Measurements from ENCODE around the gene LETM1. TPM values are rescaled to one million over a fixed set of nuclear protein-coding genes. Genes with fewer than 3 reads are reported as not detected.

The LETM1 gene
- 10 to 100 TPM; 31.4 to 98.5 (median 47.8) TPM for total RNA-seq

DNA sequence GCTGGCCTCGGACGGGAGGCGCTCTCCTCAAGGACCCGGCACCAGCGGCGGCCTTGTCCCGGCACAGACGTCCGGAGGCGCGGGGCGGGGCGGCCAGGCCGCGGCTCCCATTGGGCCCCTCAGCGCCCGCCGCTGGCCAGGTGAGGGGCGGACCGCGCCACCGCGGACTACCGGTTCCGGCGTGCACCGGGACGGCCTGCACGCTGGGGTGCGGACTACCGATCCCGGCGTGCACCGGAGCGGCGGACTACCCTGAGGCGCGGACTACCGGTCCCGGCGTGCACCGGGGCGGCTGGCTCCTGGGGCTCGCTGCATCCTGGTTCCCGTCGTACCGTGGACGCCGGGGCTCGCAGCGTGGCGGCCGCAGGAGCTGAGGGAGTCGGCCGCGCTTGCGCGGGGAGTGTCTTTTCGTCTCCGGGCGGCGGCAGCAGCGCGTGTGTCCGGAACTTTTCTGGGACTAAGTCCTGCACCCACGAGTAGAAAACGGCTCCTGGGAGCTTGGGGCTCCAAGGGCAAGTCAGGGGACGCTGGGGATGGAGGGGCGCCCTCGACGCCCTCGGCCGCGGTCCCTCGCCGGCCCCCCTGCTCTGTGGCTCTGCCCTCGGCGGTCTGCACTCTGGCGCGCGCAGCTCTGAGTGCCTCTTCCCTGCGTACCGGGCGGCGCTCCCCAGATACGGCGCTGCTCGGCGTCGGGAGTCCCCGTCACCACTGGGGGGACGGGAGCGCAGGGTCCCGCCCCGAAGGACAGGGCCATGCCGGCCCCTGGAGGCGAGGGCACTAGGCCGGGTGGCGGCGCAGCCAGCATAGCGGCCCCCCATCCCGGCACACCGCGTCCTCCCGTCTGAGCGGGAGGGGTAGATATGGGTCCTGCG, at the start of gene LETM1:
Gene LETM1 (minus strand): TSS at position 86 of the 872 bp plus-strand sequence. CDS start 206 bp downstream, outside the sequence.
- ATAC-seq (ENCODE audit: low FRiP score in 2 of 2): peak; percentile 98 to 99

DNA sequence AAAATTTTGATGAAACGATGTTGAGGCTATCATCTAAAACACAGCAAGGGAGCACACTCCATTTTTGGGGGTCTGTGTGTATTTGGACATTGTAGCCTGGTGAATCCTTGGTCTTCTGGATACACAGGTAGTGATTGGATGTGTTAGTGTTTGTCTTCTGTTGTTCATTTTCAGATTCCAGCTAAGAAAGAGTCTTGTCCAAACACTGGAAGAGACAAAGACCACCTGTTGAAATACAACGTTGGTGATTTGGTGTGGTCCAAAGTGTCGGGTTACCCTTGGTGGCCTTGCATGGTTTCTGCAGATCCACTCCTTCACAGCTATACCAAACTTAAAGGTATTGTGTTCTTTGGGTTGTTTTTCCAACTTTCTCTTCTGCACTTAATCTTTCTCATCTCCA, 48.1 kb upstream of the LETM1 start:
- Histone ChIP-seq H3K36me3 (peaks cover 0 to 54% (median 21%) of the 10 kb centered on the region in 4 donors), H3K4me3 (no peak overlapping the region), H3K27me3 (no peaks in the 10 kb centered on the region), H3K4me1 (peaks cover 0 to 11% (median 6%) of the 10 kb centered on the region in 4 donors), H3K9me3 (no peaks in the 10 kb centered on the region), H3K27ac (no peak overlapping the region)
- 74 to 79% methylated on average over 3 of the region's 3 CpGs for WGBS, 2 donors
- ATAC-seq (ENCODE audit: low FRiP score in 2 of 2) (no peak), DNase-seq (no peak)
- TF ChIP-seq, protein P1, sequence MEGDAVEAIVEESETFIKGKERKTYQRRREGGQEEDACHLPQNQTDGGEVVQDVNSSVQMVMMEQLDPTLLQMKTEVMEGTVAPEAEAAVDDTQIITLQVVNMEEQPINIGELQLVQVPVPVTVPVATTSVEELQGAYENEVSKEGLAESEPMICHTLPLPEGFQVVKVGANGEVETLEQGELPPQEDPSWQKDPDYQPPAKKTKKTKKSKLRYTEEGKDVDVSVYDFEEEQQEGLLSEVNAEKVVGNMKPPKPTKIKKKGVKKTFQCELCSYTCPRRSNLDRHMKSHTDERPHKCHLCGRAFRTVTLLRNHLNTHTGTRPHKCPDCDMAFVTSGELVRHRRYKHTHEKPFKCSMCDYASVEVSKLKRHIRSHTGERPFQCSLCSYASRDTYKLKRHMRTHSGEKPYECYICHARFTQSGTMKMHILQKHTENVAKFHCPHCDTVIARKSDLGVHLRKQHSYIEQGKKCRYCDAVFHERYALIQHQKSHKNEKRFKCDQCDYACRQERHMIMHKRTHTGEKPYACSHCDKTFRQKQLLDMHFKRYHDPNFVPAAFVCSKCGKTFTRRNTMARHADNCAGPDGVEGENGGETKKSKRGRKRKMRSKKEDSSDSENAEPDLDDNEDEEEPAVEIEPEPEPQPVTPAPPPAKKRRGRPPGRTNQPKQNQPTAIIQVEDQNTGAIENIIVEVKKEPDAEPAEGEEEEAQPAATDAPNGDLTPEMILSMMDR (IDR thresholded peaks at IDR 0.05): no peak
- TF ChIP-seq POLR2AphosphoS5 (IDR thresholded peaks at IDR 0.05) (no peak), POLR2A (IDR thresholded peaks at IDR 0.05) (no peak), EP300 (IDR thresholded peaks at IDR 0.05) (no peak)

More for the DNA sequence above, at the start of gene LETM1:
- Histone ChIP-seq H3K27ac (peak within 1 kb of the TSS; percentile 81 to 88 (median 85)), H3K36me3 (no peaks in the 10 kb centered on the region), H3K4me3 (peak within 1 kb of the TSS; percentile 72 to 98 (median 80)), H3K9me3 (no peaks in the 10 kb centered on the region), H3K27me3 (no peaks in the 10 kb centered on the region), H3K4me1 (peaks cover 20 to 54% (median 35%) of the 10 kb centered on the region in 4 donors)
- peak; percentile 98 to 99 for DNase-seq
- WGBS, 2 donors: 0 to 1% methylated on average over 10 to 58 of the region's 107 CpGs
- TF ChIP-seq, protein P1 (IDR thresholded peaks at IDR 0.05): peak in 4 of 6 experiments; percentile 17 to 59 (median 36)
- no peak for TF ChIP-seq EP300 (IDR thresholded peaks at IDR 0.05)
- peak; percentile 53 to 78 for TF ChIP-seq POLR2AphosphoS5 (IDR thresholded peaks at IDR 0.05)
- peak; percentile 9 to 82 (median 26) for TF ChIP-seq POLR2A (IDR thresholded peaks at IDR 0.05)

DNA sequence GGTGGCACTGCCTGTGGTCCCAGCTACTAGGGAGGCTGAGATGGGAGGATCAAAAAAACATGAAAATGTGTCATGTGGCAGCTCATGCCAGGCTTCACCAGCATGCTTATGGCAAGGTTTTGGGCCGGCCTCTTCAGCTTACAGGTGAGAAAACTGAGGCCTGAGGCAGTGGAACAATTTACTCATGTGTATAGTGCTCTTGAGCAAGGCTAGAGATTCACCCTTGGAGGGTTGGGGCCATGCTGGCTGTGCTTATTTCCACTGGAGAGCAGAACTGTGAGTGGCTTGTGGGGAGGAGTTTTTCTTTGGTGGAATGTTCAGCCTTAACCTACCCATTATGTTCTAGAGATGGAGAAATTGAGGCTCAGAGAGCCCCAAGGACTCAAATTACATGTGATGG, 47.1 kb upstream of the LETM1 start:
- peaks cover 0 to 54% (median 21%) of the 10 kb centered on the region in 4 donors for H3K36me3 ChIP-seq
- 95 to 100% methylated on average over 1 of the region's 1 CpG for WGBS, 2 donors
- no peak for TF ChIP-seq EP300 (IDR thresholded peaks at IDR 0.05)
- TF ChIP-seq POLR2AphosphoS5 (IDR thresholded peaks at IDR 0.05): no peak
- TF ChIP-seq POLR2A (IDR thresholded peaks at IDR 0.05): no peak
- TF ChIP-seq, protein P1 (IDR thresholded peaks at IDR 0.05): no peak

DNA sequence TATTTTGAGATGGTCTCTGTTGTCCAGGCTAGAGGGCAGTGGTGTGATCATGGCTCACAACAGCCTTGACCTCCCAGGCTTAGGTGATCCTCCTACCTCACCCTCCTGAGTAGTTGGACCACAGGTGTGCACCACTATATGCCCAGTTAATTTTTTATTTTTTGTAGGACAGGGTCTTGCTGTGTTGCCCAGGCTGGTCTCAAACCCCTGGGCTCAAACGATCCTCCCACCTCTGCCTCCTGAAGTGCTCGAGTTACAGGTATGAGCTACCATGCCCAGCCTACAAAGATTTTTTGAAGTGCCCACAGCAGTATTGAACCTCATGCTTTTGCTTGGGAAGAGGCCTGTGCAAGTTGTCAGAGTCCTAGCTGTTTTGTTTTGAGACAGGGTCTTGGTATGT, 46.3 kb upstream of the LETM1 start:
- DNase-seq (no peak), ATAC-seq (ENCODE audit: low FRiP score in 2 of 2) (no peak)
- H3K27ac ChIP-seq: no peak overlapping the region
- H3K36me3 ChIP-seq: peaks cover 0 to 54% (median 21%) of the 10 kb centered on the region in 4 donors
- no peaks in the 10 kb centered on the region for H3K27me3 ChIP-seq
- H3K9me3 ChIP-seq: no peaks in the 10 kb centered on the region
- no peak overlapping the region for H3K4me3 ChIP-seq
- no peak for TF ChIP-seq POLR2AphosphoS5 (IDR thresholded peaks at IDR 0.05)
- TF ChIP-seq, protein P1 (IDR thresholded peaks at IDR 0.05): no peak
- TF ChIP-seq POLR2A (IDR thresholded peaks at IDR 0.05): no peak
- no peak for TF ChIP-seq EP300 (IDR thresholded peaks at IDR 0.05)
- H3K4me1 ChIP-seq: peaks cover 0 to 15% (median 6%) of the 10 kb centered on the region in 4 donors
- 78 to 94% methylated on average over 2 of the region's 2 CpGs for WGBS, 2 donors

More for the DNA sequence above, 47.1 kb upstream of the LETM1 start:
- H3K4me1 ChIP-seq: peaks cover 0 to 15% (median 6%) of the 10 kb centered on the region in 4 donors
- H3K4me3 ChIP-seq: no peak overlapping the region
- ATAC-seq (ENCODE audit: low FRiP score in 2 of 2): no peak
- no peaks in the 10 kb centered on the region for H3K9me3 ChIP-seq
- no peak overlapping the region for H3K27ac ChIP-seq
- DNase-seq: no peak
- H3K27me3 ChIP-seq: no peaks in the 10 kb centered on the region

Measured in upper lobe of left lung (tissue), 6 donors.